KMS-11 (cell line): ENCODE data around the gene LTA4H.

ENCODE experiments used
- H2AFZ ChIP-seq: fragments of 200-600 bp; sonication (generic); 2 replicates; pipeline ENCODE4 v1.6.1; 2016; ENCODE audit warnings: antibody characterized with exemption, mixed run types, low read depth
- H3K27ac ChIP-seq: fragments of 200-600 bp; sonication (generic); 2 replicates; pipeline ENCODE4 v1.6.1; 2016; ENCODE audit warnings: mild to moderate bottlenecking, mixed run types
- H3K27me3 ChIP-seq: fragments of 200-600 bp; sonication (generic); 2 replicates; pipeline ENCODE4 v1.6.1; 2017; ENCODE audit warnings: mild to moderate bottlenecking, low read depth, mixed run types, moderate library complexity; ENCODE audit not compliant: insufficient read depth
- H3K36me3 ChIP-seq: fragments of 200-600 bp; sonication (generic); 2 replicates; pipeline ENCODE4 v1.6.1; 2017; ENCODE audit warnings: mild to moderate bottlenecking, mixed run types; ENCODE audit not compliant: insufficient read depth
- H3K4me1 ChIP-seq: fragments of 200-600 bp; sonication (generic); 2 replicates; pipeline ENCODE4 v1.6.1; 2016; ENCODE audit warnings: mild to moderate bottlenecking, low read depth, mixed run types; ENCODE audit not compliant: poor library complexity, severe bottlenecking
- H3K4me2 ChIP-seq: fragments of 200-600 bp; sonication (generic); 2 replicates; pipeline ENCODE4 v1.7.0; 2016; ENCODE audit warnings: mild to moderate bottlenecking, mixed run types
- H3K4me3 ChIP-seq: fragments of 200-600 bp; sonication (generic); IDR thresholded peaks from 2 replicates; pipeline ENCODE4 v1.6.1; 2017; ENCODE audit warnings: low read depth, low read length, mixed read lengths; ENCODE audit not compliant: insufficient read depth
- H3K79me2 ChIP-seq: fragments of 200-600 bp; sonication (generic); 2 replicates; pipeline ENCODE4 v1.6.1; 2016; ENCODE audit warnings: low read depth, mixed run types; ENCODE audit not compliant: insufficient read depth
- H3K9ac ChIP-seq: fragments of 200-600 bp; sonication (generic); 2 replicates; pipeline ENCODE4 v1.6.1; 2016; ENCODE audit warnings: mild to moderate bottlenecking, mixed run types
- H4K20me1 ChIP-seq: fragments of 200-600 bp; sonication (generic); 2 replicates; pipeline ENCODE4 v1.6.1; 2016; ENCODE audit warnings: mild to moderate bottlenecking, mixed run types; ENCODE audit not compliant: insufficient read depth
- CTCF ChIP-seq: fragments of 200-600 bp; sonication (generic); conservative IDR thresholded peaks from 2 replicates; pipeline ENCODE4 v1.6.1; 2017; ENCODE audit warnings: low read depth, mild to moderate bottlenecking, antibody characterized with exemption, low read length, moderate library complexity, mixed read lengths

Gene LTA4H

GRCh38 chr12:95982602-95983001, 52.8 kb downstream of the LTA4H start:
- Histone ChIP-seq H3K27ac (no peak overlapping the region), H3K9ac (no peak overlapping the region)
- no peak for TF ChIP-seq CTCF

GRCh38 chr12:95980437-95980836, 55.0 kb downstream of the LTA4H start:
- Histone ChIP-seq H3K4me2 (no peak overlapping the region), H3K4me1 (no peaks in the 10 kb centered on the region), H3K27ac (no peak overlapping the region), H3K9ac (no peak overlapping the region), H4K20me1 (no peaks in the 10 kb centered on the region), H3K4me3 (no peak overlapping the region), H3K27me3 (no peaks in the 10 kb centered on the region), H3K36me3 (no peaks in the 10 kb centered on the region), H3K79me2 (no peaks in the 10 kb centered on the region), H2AFZ (no peak overlapping the region)
- no peak for TF ChIP-seq CTCF

More at GRCh38 chr12:95982602-95983001, 52.8 kb downstream of the LTA4H start:
- Histone ChIP-seq H3K27me3 (no peaks in the 10 kb centered on the region), H3K4me1 (no peaks in the 10 kb centered on the region), H3K4me3 (no peak overlapping the region), H3K79me2 (no peaks in the 10 kb centered on the region), H3K36me3 (no peaks in the 10 kb centered on the region), H4K20me1 (no peaks in the 10 kb centered on the region), H2AFZ (no peak overlapping the region), H3K4me2 (no peak overlapping the region)

- Histone ChIP-seq H4K20me1 (no peaks in the 10 kb centered on the region), H2AFZ (no peak overlapping the region), H3K4me3 (no peak overlapping the region), H3K9ac (no peak overlapping the region), H3K4me2 (no peak overlapping the region), H3K27ac (no peak overlapping the region), H3K79me2 (no peaks in the 10 kb centered on the region), H3K4me1 (peaks cover 7% of the 10 kb centered on the region), H3K36me3 (no peaks in the 10 kb centered on the region), H3K27me3 (no peaks in the 10 kb centered on the region)
- TF ChIP-seq CTCF: no peak
Observed at GRCh38 chr12:95978774-95979173, 56.6 kb downstream of the LTA4H start.

GRCh38 chr12:95978351-95978750, 57.0 kb downstream of the LTA4H start:
- H3K27ac ChIP-seq: no peak overlapping the region
- H3K27me3 ChIP-seq: no peaks in the 10 kb centered on the region
- no peaks in the 10 kb centered on the region for H3K36me3 ChIP-seq
- H3K4me3 ChIP-seq: no peak overlapping the region
- peaks cover 11% of the 10 kb centered on the region for H3K4me1 ChIP-seq
- no peak for TF ChIP-seq CTCF
- H4K20me1 ChIP-seq: no peaks in the 10 kb centered on the region
- H3K9ac ChIP-seq: no peak overlapping the region
- H3K79me2 ChIP-seq: no peaks in the 10 kb centered on the region
- H2AFZ ChIP-seq: no peak overlapping the region
- no peak overlapping the region for H3K4me2 ChIP-seq
